Measurements from ENCODE around the gene PDE9A.
A peak's percentile ranks its signal among the peaks of the same experiment; 100 is the strongest.

PDE9A gene

GRCh38 chr21:42642219-42642745, 11.1 kb upstream of the PDE9A start:
- no peak for DNase-seq (ENCODE audit: low spot score)

- DNase-seq (ENCODE audit: low spot score) = peak; percentile 66
Measured at GRCh38 chr21:42644223-42645208, 8.9 kb upstream of the PDE9A start.

- DNase-seq (ENCODE audit: low spot score) = no peak
Measured at GRCh38 chr21:42645211-42646075, 8.0 kb upstream of the PDE9A start.

GRCh38 chr21:42646076-42646825, 7.2 kb upstream of the PDE9A start:
- no peak for DNase-seq (ENCODE audit: low spot score)

- no peak for DNase-seq (ENCODE audit: low spot score)
Measured at GRCh38 chr21:42646836-42647235, 6.6 kb upstream of the PDE9A start.

- DNase-seq (ENCODE audit: low spot score) = no peak
Measured at GRCh38 chr21:42648606-42649005, 4.8 kb upstream of the PDE9A start.

- no peak for DNase-seq (ENCODE audit: low spot score)
Measured at GRCh38 chr21:42649122-42650032, 4.0 kb upstream of the PDE9A start.

- DNase-seq (ENCODE audit: low spot score) = no peak
Measured at GRCh38 chr21:42650033-42650370, 3.4 kb upstream of the PDE9A start.

- no peak for DNase-seq (ENCODE audit: low spot score)
Measured at GRCh38 chr21:42650441-42651421, 2.7 kb upstream of the PDE9A start.

GRCh38 chr21:42651515-42652401, 1.7 kb upstream of the PDE9A start:
- DNase-seq (ENCODE audit: low spot score) = no peak

GRCh38 chr21:42652527-42653230, 742 bp upstream of the PDE9A start:
- peak; percentile 74 for DNase-seq (ENCODE audit: low spot score)

GRCh38 chr21:42654179-42654912, 925 bp downstream of the PDE9A start:
- DNase-seq (ENCODE audit: low spot score) = no peak

GRCh38 chr21:42654913-42655795, 1.7 kb downstream of the PDE9A start:
- no peak for DNase-seq (ENCODE audit: low spot score)

GRCh38 chr21:42655796-42656770, 2.7 kb downstream of the PDE9A start:
- DNase-seq (ENCODE audit: low spot score) = no peak

GRCh38 chr21:42656872-42657271, 3.5 kb downstream of the PDE9A start:
- DNase-seq (ENCODE audit: low spot score) = no peak

All from AG08396 (cell line).